ENCODE data around the gene SARDH.
"Not testable (repeated sequence)": the region's sequence is repeated elsewhere in the genome, so short reads cannot be mapped to it uniquely, and the experiment has no call there.

SARDH gene

GRCh38 chr9:133759946-133760345, 21.8 kb upstream of the SARDH start:
- no peak for DNase-seq (ENCODE audit: low spot score)

GRCh38 chr9:133759146-133759900, 21.2 kb upstream of the SARDH start:
- no peak for DNase-seq (ENCODE audit: low spot score)

DNA sequence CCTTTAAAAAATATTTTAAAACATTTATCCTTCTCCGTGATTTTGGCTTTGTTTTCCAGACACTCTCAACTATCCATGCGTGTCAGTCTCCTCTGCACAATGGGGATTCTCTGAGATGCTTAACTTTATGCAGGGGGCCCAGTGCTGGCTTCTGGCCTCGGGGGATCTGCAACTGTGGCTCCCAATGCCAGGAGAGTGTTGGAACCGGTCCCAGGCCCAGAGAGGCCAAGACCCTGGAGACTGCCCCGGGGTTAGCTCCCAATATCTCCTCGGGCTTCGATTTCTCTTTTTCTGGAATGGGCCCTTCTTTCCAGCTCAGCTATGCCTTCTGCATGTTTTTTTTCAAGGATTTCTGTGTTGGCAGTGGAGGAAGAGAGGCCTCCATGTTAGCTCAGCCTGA, 20.1 kb upstream of the SARDH start:
- DNase-seq (ENCODE audit: low spot score), result no peak

DNA sequence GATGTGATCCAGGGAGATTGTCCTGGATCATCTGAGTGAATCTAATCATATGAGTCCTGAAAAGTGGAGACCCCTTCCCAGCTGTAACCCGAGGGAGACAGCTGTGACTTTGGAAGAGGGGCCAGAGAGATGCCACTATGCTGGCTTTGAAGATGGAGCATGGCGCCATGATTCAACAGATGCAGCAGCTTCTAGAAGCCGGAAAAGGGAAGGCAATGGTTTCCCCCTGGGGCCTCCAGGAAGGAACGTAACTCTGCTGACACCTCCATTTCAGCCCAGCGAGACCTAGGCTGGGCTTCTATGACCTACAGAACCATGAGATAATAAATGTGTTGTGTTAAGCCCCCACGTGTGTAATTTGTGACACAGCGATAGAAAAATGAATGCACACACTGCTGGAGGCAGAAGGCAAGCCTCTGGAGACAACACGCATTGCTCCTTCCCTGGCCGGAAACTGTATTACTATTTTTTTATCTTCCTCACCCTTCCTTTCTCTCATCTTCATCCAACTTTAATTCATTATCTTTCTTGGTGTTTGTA, 16.6 kb upstream of the SARDH start:
- DNase-seq (ENCODE audit: low spot score), result no peak

DNA sequence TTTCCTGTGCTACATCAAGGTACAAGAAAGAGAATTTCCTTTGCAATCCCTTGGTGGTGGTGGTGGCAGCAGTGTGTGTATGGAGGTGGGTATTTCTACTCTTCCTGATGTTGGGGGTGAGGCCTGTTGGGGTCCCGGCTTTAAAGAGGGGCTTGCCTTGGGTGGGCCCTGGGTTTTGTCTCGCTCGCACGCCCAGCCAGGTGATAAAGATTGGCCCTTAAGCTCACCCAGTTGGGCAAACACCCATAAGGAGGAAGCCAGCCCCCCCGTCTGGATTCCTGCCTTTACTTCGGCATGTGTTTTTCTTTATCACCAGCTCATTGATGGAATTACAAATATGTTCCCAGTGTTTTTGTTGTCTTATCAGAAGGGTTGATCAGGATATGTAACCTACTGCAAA, 16.0 kb upstream of the SARDH start:
- DNase-seq (ENCODE audit: low spot score), result no peak

GRCh38 chr9:133752739-133753446, 14.7 kb upstream of the SARDH start:
- DNase-seq (ENCODE audit: low spot score), result no peak

DNA sequence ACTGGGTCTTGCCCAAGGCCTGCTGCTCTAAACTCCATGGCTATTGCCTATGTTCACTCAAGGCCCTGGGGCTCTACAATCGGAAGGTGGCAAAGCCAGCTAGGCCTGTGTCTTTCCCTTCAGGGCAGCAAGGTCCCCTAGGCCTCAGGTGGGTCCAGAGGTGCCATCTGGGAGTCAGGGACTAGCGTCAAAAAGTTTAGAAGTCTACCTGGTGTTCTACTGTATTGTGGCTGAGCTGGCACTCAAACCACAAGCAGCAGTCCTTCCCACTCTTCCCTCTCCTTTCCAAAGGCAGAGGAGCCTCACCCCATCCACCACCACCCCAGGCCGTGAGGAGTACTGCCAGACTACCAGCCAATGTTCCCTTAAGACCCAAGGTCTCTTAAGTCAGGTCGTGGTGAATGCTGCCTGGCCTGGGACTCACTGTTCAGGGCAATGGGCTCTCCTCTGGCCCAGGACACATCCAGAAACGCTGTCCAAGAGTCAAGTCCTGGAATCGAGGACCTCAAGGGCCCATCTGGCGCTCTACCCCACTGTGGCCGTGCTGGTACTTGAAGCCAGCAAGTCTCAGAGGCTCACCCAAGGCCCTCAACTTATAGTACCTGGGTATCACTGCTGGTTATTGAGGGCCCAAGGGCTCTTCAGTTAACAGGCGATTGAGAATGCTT, 13.0 kb upstream of the SARDH start:
- DNase-seq (ENCODE audit: low spot score), result no peak

- DNase-seq (ENCODE audit: low spot score), result no peak
Measured at GRCh38 chr9:133747309-133747708, 9.2 kb upstream of the SARDH start.

- not testable (repeated sequence) for DNase-seq (ENCODE audit: low spot score)
Measured at GRCh38 chr9:133744528-133744927, 6.4 kb upstream of the SARDH start.

DNA sequence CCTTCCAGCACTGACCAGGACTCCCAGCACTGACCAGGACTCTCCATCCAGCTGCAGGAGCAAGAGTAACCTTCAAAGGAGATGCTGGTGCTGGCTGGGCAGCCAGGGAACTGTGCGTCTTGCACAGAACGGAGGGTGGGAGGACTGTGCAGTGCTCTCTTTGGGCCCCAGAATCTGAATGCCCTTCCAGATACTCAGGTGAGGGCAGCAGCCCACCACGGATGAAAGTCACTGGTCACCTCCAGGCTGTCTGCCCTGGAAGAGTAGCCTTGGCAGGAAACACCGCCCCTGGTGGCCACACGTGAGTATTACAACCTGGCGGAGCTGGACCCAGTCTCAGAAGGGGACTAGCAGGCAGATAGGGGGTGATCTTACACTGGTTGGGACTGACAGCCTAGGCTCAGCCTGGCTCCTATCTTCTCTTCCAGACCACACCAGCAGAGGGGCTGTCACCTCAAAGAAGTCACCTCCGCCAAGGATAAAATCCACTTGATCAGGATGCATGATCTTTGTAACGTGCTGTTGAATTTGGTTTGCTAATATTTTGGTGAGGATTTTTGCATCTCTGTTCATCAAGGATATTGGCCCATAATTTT, 4.8 kb upstream of the SARDH start:
- peak; percentile 74 for DNase-seq (ENCODE audit: low spot score)

DNA sequence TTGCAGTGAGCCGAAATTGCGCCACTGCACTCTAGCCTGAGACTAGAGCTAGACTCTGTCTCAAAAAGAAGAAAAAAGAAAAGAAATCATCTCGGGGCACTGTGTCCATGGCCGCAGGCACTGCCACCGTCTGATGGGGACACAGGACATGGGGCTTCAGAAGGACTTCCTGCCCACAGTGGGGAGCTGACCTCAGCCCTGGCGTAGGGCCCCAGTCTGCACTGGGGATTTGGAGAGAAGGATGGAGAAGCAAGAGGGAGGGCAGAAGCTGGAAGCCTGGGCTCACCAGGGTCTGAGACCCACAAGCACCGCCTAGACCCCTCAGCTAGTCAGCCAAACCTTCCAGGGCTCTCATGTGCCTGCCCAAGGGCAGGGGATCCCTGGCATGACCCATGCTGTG, 4.1 kb upstream of the SARDH start:
- DNase-seq (ENCODE audit: low spot score), result no peak

GRCh38 chr9:133741716-133742115, 3.6 kb upstream of the SARDH start:
- no peak for DNase-seq (ENCODE audit: low spot score)

- no peak for DNase-seq (ENCODE audit: low spot score)
Measured at GRCh38 chr9:133740911-133741310, 2.8 kb upstream of the SARDH start.

GRCh38 chr9:133739408-133740280, 1.5 kb upstream of the SARDH start:
- no peak for DNase-seq (ENCODE audit: low spot score)

- no peak for DNase-seq (ENCODE audit: low spot score)
Measured at GRCh38 chr9:133738640-133739225, 581 bp upstream of the SARDH start.

- DNase-seq (ENCODE audit: low spot score), result no peak
Measured at GRCh38 chr9:133737071-133737773, 930 bp downstream of the SARDH start.

DNA sequence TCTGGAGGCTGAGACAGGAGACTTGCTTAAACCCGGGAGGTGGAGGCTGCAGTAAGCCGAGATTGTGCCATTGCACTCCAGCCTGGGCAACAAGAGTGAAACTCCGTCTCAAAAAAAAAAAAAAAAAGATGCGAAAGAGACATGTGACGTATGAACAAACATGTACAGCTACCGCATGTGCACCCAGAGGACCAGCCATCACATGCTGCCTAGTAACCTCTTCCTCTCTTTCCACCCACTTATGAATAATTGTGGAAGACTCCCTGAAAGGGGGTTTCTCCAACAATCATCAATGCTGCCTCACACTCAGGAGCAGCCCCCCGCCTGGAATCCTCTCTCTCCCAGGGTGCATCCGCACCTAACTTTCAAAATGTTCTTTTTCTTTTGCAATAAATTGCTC, 2.2 kb downstream of the SARDH start:
- DNase-seq (ENCODE audit: low spot score), result no peak

DNA sequence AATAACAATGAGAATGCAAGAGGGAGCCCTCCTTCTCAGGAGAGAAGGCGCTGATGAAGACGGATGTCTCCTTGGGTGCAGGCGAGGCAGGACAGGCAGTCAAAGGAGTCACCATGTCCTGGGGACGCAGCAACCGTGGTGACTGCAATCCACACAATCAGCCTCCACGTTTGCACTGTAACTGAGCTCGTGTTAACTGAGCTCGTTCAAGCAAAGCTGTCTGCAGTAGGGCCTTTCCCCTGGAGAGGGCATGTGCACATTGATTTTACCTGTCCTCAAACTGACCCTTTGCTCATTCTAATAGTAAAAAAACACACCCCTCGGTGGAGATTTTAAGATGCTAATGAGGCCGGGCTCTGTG, 2.8 kb downstream of the SARDH start:
- no peak for DNase-seq (ENCODE audit: low spot score)

DNA sequence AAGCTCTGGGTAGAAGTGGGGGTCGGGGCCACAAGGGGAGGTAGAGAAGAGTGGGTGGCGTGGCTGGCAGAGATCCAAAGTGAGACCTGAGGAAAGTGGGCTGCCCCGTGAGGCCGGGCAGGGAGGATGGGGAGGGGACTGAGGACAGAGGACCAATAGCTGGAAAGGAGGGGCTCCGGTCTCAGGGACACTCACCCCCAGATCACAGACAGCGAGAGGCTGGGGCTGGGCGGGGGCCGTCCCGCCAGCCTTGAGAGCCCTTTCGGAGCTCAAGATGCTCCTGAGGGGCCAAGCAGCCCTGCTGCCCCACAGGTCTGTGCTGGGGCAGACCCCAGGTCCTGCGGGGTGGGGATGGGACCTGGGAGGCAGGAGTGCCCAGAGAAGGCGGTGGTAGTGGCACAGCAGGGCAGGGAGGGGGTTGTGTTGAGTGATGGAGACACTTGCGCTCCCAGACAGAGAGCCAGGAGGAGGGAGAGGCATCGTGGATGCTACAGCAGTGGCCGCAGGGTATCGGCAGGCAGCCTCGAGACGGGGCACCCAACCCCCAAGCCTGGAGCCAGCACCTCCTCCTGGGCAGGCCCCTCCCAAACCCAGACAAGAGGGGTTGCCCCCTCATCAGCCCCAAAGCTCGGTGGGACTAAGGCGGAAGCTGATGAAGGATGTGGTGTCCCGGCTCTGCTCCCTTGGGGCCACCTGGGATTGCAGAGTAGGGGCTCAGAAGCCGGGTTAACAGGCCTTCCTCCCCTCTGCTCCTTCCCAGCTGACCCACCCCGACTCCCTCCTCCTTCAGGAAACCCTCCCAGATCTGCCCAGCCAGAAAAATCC, 3.4 kb downstream of the SARDH start:
- no peak for DNase-seq (ENCODE audit: low spot score)

Data from CD4-positive, alpha-beta T cell treated with Interleukin-2 at 100 ng/mL for 4 hours (primary cell).